Ectodermal cell (in vitro differentiated cells): ENCODE data around the gene POLR3GL.

Source experiments
- H3K27ac ChIP-seq: 2 replicates; pipeline ENCODE4 v1.7.0; 2013; ENCODE audit warnings: mild to moderate bottlenecking, low read depth, low read length; ENCODE audit not compliant: insufficient read depth, poor library complexity, severe bottlenecking
- H3K27me3 ChIP-seq: 2 replicates; pipeline ENCODE4 v1.7.0; 2013; ENCODE audit warnings: mild to moderate bottlenecking, low read length; ENCODE audit not compliant: insufficient read depth, control insufficient read depth, poor library complexity, severe bottlenecking
- H3K36me3 ChIP-seq: one replicate; pipeline ENCODE4 v1.7.0; 2013; ENCODE audit warnings: low read length; ENCODE audit not compliant: control insufficient read depth, insufficient read depth
- H3K4me1 ChIP-seq: one replicate; pipeline ENCODE4 v1.7.0; 2013; ENCODE audit warnings: low read length; ENCODE audit not compliant: control insufficient read depth, insufficient read depth
- H3K4me3 ChIP-seq: 2 replicates; pipeline ENCODE4 v1.7.0; 2013; ENCODE audit warnings: low read depth, low read length, control low read depth; ENCODE audit not compliant: insufficient read depth
- H3K9me3 ChIP-seq: 2 replicates; pipeline ENCODE4 v1.7.0; 2013; ENCODE audit warnings: mild to moderate bottlenecking, low read length, moderate library complexity; ENCODE audit not compliant: control insufficient read depth
- WGBS, 2 experiments: methylation state at CpG; one replicate each; pipeline ENCODE4 v1.1.7; 2013; ENCODE audit warnings: missing lambda C conversion rate in 2 of 2; 5-methylcytosine and 5-hydroxymethylcytosine counted together

The POLR3GL gene

DNA sequence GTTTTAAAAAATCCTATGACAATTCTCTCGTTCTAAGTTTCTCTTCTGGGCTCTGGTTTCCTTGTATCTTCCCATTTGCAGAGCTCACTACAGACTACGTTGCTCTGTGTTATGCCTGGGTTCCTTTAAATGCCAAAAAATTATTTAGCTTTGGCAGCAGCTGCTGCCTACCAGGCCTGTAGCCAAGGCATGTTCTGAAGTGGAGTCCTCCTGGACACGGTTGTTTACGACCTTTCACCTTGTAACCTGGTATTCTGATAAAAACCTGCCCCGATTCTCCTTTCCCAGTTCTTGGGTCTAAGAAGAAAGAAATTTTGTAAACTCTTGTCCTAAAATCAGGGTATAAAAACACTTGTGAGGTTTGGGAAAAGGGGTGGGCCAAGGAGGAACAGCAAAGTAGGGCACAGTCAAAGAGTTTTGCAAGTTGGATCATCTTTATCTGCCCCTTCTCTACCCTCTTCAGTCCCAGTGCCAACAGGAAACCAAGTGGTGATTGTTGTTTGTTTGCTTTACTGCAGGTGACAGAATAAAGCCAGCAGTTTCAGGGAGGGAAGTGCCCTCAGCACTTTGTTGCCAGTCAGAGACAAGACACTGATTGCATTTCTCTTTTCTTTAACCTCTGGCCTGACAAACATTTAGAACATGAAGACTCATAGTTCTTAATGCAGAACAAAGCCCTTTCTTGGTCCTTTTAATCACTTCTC lies 35.0 kb downstream of the POLR3GL start:
- peaks cover 7% of the 10 kb centered on the region for H3K4me1 ChIP-seq
- H3K27me3 ChIP-seq = no peaks in the 10 kb centered on the region
- H3K36me3 ChIP-seq = peaks cover 9% of the 10 kb centered on the region
- no peak overlapping the region for H3K27ac ChIP-seq
- H3K9me3 ChIP-seq = no peaks in the 10 kb centered on the region
- H3K4me3 ChIP-seq = no peak overlapping the region
- WGBS, 2 experiments = 91 to 93% methylated on average over 5 of the region's 5 CpGs

GRCh38 chr1:146001709-146002108 lies 37.2 kb downstream of the POLR3GL start:
- WGBS, 2 experiments = 96 to 100% methylated on average over 2 of the region's 2 CpGs
- Histone ChIP-seq H3K27me3 (no peaks in the 10 kb centered on the region), H3K36me3 (no peaks in the 10 kb centered on the region), H3K27ac (no peak overlapping the region), H3K4me1 (peaks cover 7% of the 10 kb centered on the region), H3K4me3 (no peak overlapping the region), H3K9me3 (no peaks in the 10 kb centered on the region)

GRCh38 chr1:146007489-146008133 lies 43.1 kb downstream of the POLR3GL start:
- WGBS, 2 experiments = 94 to 95% methylated on average over 8 of the region's 8 CpGs
- Histone ChIP-seq H3K36me3 (no peaks in the 10 kb centered on the region), H3K27me3 (no peaks in the 10 kb centered on the region), H3K4me3 (no peak overlapping the region), H3K4me1 (no peaks in the 10 kb centered on the region), H3K27ac (no peak overlapping the region), H3K9me3 (no peaks in the 10 kb centered on the region)

- Histone ChIP-seq H3K27me3 (no peaks in the 10 kb centered on the region), H3K4me3 (no peak overlapping the region), H3K9me3 (no peaks in the 10 kb centered on the region), H3K27ac (no peak overlapping the region), H3K4me1 (no peaks in the 10 kb centered on the region), H3K36me3 (no peaks in the 10 kb centered on the region)
- WGBS, 2 experiments = 92% methylated on average over 8 of the region's 8 CpGs
Measured at GRCh38 chr1:146010126-146010738, 45.7 kb downstream of the POLR3GL start.

DNA sequence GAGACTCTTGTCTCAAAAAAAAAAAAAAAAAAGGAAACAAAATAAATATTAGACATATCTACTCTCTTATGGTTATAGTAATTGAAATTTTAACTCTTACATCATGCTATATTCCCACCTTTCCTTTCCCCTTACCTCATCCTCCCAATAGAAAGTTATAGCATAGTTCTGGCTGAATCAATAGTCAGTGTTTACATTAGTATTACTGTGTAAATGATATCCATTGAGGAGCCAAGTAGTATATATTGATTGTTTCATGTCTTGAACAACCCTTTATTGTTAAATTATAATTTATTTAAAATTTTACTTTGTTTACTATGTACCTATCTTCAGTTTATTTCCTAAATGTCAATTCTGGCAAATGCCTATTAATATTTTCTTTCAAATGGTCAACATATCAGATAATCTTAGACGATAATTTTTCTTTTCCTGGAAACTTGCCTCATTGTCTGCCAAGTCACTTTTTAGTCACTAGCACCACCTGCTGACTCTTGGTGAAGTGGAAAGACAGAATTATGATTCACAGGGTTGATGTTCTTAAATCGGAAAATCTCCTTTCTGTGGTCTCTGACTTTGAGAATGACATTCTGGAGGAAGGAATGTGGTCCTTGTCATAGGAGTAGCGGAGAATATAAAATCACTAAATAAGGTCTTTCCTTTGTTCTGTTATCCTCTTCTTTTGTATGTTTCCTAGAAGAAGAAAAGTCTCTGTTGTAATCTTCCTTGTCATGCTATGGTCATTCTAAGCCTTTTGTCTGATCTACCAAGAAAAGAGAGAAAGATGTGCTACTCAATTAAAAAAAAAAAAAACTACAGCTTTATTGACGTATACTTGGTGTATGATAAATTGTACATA lies 48.4 kb downstream of the POLR3GL start:
- H3K27me3 ChIP-seq = peaks cover 9% of the 10 kb centered on the region
- WGBS, 2 experiments = 74 to 75% methylated on average over 2 to 3 of the region's 4 CpGs
- no peak overlapping the region for H3K27ac ChIP-seq
- no peak overlapping the region for H3K4me3 ChIP-seq
- no peaks in the 10 kb centered on the region for H3K9me3 ChIP-seq
- no peaks in the 10 kb centered on the region for H3K4me1 ChIP-seq
- H3K36me3 ChIP-seq = no peaks in the 10 kb centered on the region

- Histone ChIP-seq H3K4me1 (no peaks in the 10 kb centered on the region), H3K9me3 (no peaks in the 10 kb centered on the region), H3K27me3 (peaks cover 15% of the 10 kb centered on the region), H3K36me3 (no peaks in the 10 kb centered on the region), H3K4me3 (no peak overlapping the region), H3K27ac (no peak overlapping the region)
- WGBS, 2 experiments = 84 to 92% methylated on average over 6 of the region's 6 CpGs
Measured at GRCh38 chr1:146013559-146013922, 49.1 kb downstream of the POLR3GL start.

DNA sequence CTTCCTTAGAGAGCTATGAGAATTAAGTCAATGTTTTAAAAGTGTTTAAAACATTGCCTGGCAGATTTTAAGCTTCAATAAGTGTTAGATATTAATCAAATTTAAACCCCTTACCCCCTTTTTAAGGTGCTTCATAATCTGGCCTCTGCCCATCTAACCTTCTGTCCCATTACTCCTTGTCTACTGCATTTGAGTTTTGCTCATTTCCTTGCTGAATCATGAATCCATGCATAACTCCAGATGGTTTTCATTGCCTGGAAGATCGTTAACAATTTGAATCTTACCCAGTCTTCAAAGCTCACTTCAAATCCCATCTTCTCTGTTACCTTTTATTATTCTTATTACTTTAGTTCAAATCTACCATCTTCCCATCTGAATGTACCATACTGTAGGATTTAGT lies 52.4 kb downstream of the POLR3GL start:
- no peaks in the 10 kb centered on the region for H3K36me3 ChIP-seq
- WGBS, 2 experiments = 80 to 82% methylated on average over 1 of the region's 1 CpG
- no peaks in the 10 kb centered on the region for H3K9me3 ChIP-seq
- peaks cover 48% of the 10 kb centered on the region for H3K27me3 ChIP-seq
- H3K4me1 ChIP-seq = no peaks in the 10 kb centered on the region
- H3K4me3 ChIP-seq = no peak overlapping the region
- no peak overlapping the region for H3K27ac ChIP-seq

DNA sequence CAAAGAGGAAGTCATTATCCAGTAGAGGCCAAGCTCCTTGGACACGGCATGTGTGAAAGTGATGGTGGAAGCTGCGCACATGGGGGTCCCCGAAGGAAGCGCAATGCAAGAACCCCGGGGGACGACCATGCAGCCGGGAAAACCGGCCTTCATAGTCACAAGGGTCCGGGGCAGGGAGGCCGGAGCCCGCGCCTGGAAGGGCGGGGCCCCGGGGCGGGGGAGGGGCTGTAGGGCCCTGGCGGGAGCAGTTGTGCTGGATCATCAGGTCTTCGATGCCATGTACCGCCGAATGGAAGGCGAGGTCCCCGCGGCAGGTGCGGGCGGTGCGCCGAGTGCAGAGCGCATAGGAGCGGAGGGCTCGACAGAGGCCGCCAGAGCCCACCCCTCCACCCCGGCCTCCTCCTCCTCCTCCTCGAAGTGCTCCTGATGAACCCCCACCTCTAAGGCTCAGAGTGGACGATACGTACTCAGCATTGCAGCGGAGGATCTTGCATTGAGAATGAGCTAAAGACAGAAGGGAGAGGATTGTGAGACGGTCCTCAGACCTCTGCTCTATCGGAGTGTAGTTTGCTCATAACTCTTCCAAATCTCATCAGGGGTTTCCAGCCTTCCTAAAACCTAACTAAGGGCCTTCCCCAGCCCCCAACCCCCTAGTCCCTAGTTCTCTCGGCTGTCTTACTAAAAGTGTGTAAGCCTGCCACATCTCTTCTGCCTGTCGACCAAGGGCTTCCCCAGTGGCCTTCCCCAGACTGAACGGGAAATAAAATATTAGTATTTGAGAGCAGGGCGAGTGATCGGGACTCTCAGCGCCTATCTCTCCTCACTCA lies 55.0 kb downstream of the POLR3GL start:
- Histone ChIP-seq H3K36me3 (no peaks in the 10 kb centered on the region), H3K9me3 (no peaks in the 10 kb centered on the region), H3K4me3 (peak overlapping the region; percentile 27), H3K4me1 (no peaks in the 10 kb centered on the region), H3K27me3 (peaks cover 49% of the 10 kb centered on the region), H3K27ac (no peak overlapping the region)
- 42 to 45% methylated on average over 43 of the region's 43 CpGs for WGBS, 2 experiments

- WGBS, 2 experiments = 88 to 90% methylated on average over 4 of the region's 4 CpGs
- no peak overlapping the region for H3K4me3 ChIP-seq
- no peaks in the 10 kb centered on the region for H3K9me3 ChIP-seq
- H3K27me3 ChIP-seq = peaks cover 49% of the 10 kb centered on the region
- no peaks in the 10 kb centered on the region for H3K4me1 ChIP-seq
- no peaks in the 10 kb centered on the region for H3K36me3 ChIP-seq
- no peak overlapping the region for H3K27ac ChIP-seq
Measured at GRCh38 chr1:146020058-146021049, 55.9 kb downstream of the POLR3GL start.
